Stimulated activated CD8-positive, alpha-beta memory T cell treated with anti-CD3 and anti-CD28 coated beads, Interleukin-4, amount 100 ng/mL, for 24 hours (primary cell): ENCODE measurements around the gene ZCCHC14.

Source experiments
- DNase-seq: peaks from one replicate; pipeline ENCODE4 v3.0.0-alpha.2; 2020; ENCODE audit warnings: low read depth

Gene ZCCHC14

GRCh38 chr16:87492721-87493607 is at the start of gene ZCCHC14:
TSS of gene ZCCHC14 (minus strand) at chr16:87493024. CDS start at chr16:87492238, 786 bp downstream.
- DNase-seq = peak; percentile 100

GRCh38 chr16:87541872-87542234 is 49.0 kb upstream of the ZCCHC14 start:
- no peak for DNase-seq

GRCh38 chr16:87541147-87541871 is 48.5 kb upstream of the ZCCHC14 start:
- DNase-seq = no peak

- DNase-seq = no peak
These were observed 48.0 kb upstream of the ZCCHC14 start for GRCh38 chr16:87540897-87541146.

GRCh38 chr16:87540072-87540896 is 47.5 kb upstream of the ZCCHC14 start:
- DNase-seq = no peak

GRCh38 chr16:87539113-87539512 is 46.3 kb upstream of the ZCCHC14 start:
- DNase-seq = no peak

GRCh38 chr16:87538594-87538993 is 45.8 kb upstream of the ZCCHC14 start:
- no peak for DNase-seq

- no peak for DNase-seq
These were observed 45.3 kb upstream of the ZCCHC14 start for GRCh38 chr16:87538160-87538559.

GRCh38 chr16:87536795-87537142 is 43.9 kb upstream of the ZCCHC14 start:
- DNase-seq = no peak

- no peak for DNase-seq
These were observed 43.3 kb upstream of the ZCCHC14 start for GRCh38 chr16:87535855-87536794.

- DNase-seq = no peak
These were observed 42.6 kb upstream of the ZCCHC14 start for GRCh38 chr16:87535457-87535854.

GRCh38 chr16:87534751-87535150 is 41.9 kb upstream of the ZCCHC14 start:
- no peak for DNase-seq

- no peak for DNase-seq
These were observed 41.3 kb upstream of the ZCCHC14 start for GRCh38 chr16:87534030-87534653.

GRCh38 chr16:87533061-87533460 is 40.2 kb upstream of the ZCCHC14 start:
- DNase-seq = no peak

- no peak for DNase-seq
These were observed 38.6 kb upstream of the ZCCHC14 start for GRCh38 chr16:87531418-87531817.

GRCh38 chr16:87528690-87529579 is 36.1 kb upstream of the ZCCHC14 start:
- no peak for DNase-seq

- DNase-seq = no peak
These were observed 34.4 kb upstream of the ZCCHC14 start for GRCh38 chr16:87527055-87527724.

GRCh38 chr16:87526238-87526947 is 33.6 kb upstream of the ZCCHC14 start:
- DNase-seq = no peak

- DNase-seq = no peak
These were observed 32.5 kb upstream of the ZCCHC14 start for GRCh38 chr16:87525352-87525751.
